Left ventricle myocardium inferior (tissue), 1 donor: Measurements from ENCODE around the gene TRAF3. TPM values are rescaled to one million over a fixed set of nuclear protein-coding genes. Genes with fewer than 3 reads are reported as not detected.
A peak's percentile ranks its signal among the peaks of the same experiment; 100 is the strongest.

Source experiments
- DNase-seq: peaks from one replicate; pipeline ENCODE4 v3.0.0-alpha.2; 2020
- H3K27ac ChIP-seq: fragments of 200-600 bp; replicated peaks from 2 replicates; pipeline ENCODE4 v1.8.0; 2021
- H3K27me3 ChIP-seq: fragments of 200-600 bp; 2 replicates; pipeline ENCODE4 v1.8.0; 2021; ENCODE audit warnings: low read depth
- H3K36me3 ChIP-seq: fragments of 200-600 bp; 2 replicates; pipeline ENCODE4 v1.8.0; 2021
- H3K4me1 ChIP-seq: fragments of 200-600 bp; 2 replicates; pipeline ENCODE4 v1.8.0; 2021
- H3K4me3 ChIP-seq: fragments of 200-600 bp; 2 replicates; pipeline ENCODE4 v1.8.0; 2021; ENCODE audit warnings: mild to moderate bottlenecking, moderate library complexity
- H3K9me3 ChIP-seq: fragments of 200-600 bp; replicated peaks from 2 replicates; pipeline ENCODE4 v1.8.0; 2021
- CTCF ChIP-seq: fragments of 200-600 bp; IDR thresholded peaks from 2 replicates; pipeline ENCODE4 v1.8.0; 2021; ENCODE audit warnings: antibody characterized with exemption, mild to moderate bottlenecking, borderline replicate concordance
- intact Hi-C: fragments of 100-400 bp; cut with micrococcal nuclease; formaldehyde crosslinking; loops from one replicate; pipeline ENCODE4 v1.11.0; 2022
- total RNA-seq: library from RNA; stranded (reverse); fragmentation: NEBNext Ultra II Directional; extraction: Animal tissue kit (Norgen Biotek cat#: 25700); gene quantifications from one replicate; pipeline ENCODE4 v1.2.1, GENCODE V29; 2021
- donor health status: DM: no; HTN: yes; CAD: no; lungs with severe emphysema.

Gene TRAF3
- total RNA-seq, 1 donor from 2014 or later: 11.3 TPM

- Histone ChIP-seq H3K4me3 (peak overlapping the region; percentile 66), H3K4me1 (peaks cover 47% of the 10 kb centered on the region), H3K36me3 (peaks cover 5% of the 10 kb centered on the region), H3K27me3 (peaks cover 83% of the 10 kb centered on the region), H3K27ac (no peak overlapping the region), H3K9me3 (no peaks in the 10 kb centered on the region)
- DNase-seq: no peak
- intact Hi-C loops: no loop called here
- TF ChIP-seq CTCF: no peak
These were observed 150.2 kb downstream of the TRAF3 start for GRCh38 chr14:102927346-102927877.

GRCh38 chr14:102927878-102928411, 150.7 kb downstream of the TRAF3 start:
- Histone ChIP-seq H3K36me3 (peaks cover 7% of the 10 kb centered on the region), H3K27ac (no peak overlapping the region), H3K9me3 (no peaks in the 10 kb centered on the region), H3K4me3 (peak overlapping the region; percentile 66), H3K27me3 (peaks cover 78% of the 10 kb centered on the region), H3K4me1 (peaks cover 43% of the 10 kb centered on the region)
- no peak for TF ChIP-seq CTCF
- no peak for DNase-seq
- intact Hi-C loops: no loop called here

- peak; percentile 58 for DNase-seq
- intact Hi-C loops: no loop called here
- Histone ChIP-seq H3K4me3 (peak overlapping the region; percentile 66), H3K27me3 (peaks cover 71% of the 10 kb centered on the region), H3K36me3 (peaks cover 13% of the 10 kb centered on the region), H3K9me3 (no peaks in the 10 kb centered on the region), H3K27ac (no peak overlapping the region), H3K4me1 (peaks cover 36% of the 10 kb centered on the region)
- TF ChIP-seq CTCF: no peak
These were observed 151.4 kb downstream of the TRAF3 start for GRCh38 chr14:102928412-102929240.

- peaks cover 30% of the 10 kb centered on the region for H3K4me1 ChIP-seq
- intact Hi-C loops: no loop called here
- DNase-seq: no peak
- peaks cover 22% of the 10 kb centered on the region for H3K36me3 ChIP-seq
- peaks cover 62% of the 10 kb centered on the region for H3K27me3 ChIP-seq
- H3K27ac ChIP-seq: no peak overlapping the region
- no peaks in the 10 kb centered on the region for H3K9me3 ChIP-seq
- H3K4me3 ChIP-seq: peak overlapping the region; percentile 66
- no peak for TF ChIP-seq CTCF
These were observed 152.2 kb downstream of the TRAF3 start for GRCh38 chr14:102929241-102930137.

GRCh38 chr14:102930138-102930752, 153.0 kb downstream of the TRAF3 start:
- peaks cover 25% of the 10 kb centered on the region for H3K36me3 ChIP-seq
- H3K4me3 ChIP-seq: peak overlapping the region; percentile 66
- H3K9me3 ChIP-seq: no peaks in the 10 kb centered on the region
- peaks cover 30% of the 10 kb centered on the region for H3K4me1 ChIP-seq
- no peak for TF ChIP-seq CTCF
- no peak for DNase-seq
- H3K27me3 ChIP-seq: peaks cover 55% of the 10 kb centered on the region
- no peak overlapping the region for H3K27ac ChIP-seq
- intact Hi-C loops: no loop called here
